NCI-H2081 (cell line): ENCODE data around the gene PLVAP.
"Not testable (repeated sequence)": the region's sequence is repeated elsewhere in the genome, so short reads cannot be mapped to it uniquely, and the experiment has no call there.

ENCODE experiments used
- DNase-seq, 2 experiments: peaks; one replicate each; lab custom pipeline; 2025; lab: John Stamatoyannopoulos, UW

PLVAP gene

DNA sequence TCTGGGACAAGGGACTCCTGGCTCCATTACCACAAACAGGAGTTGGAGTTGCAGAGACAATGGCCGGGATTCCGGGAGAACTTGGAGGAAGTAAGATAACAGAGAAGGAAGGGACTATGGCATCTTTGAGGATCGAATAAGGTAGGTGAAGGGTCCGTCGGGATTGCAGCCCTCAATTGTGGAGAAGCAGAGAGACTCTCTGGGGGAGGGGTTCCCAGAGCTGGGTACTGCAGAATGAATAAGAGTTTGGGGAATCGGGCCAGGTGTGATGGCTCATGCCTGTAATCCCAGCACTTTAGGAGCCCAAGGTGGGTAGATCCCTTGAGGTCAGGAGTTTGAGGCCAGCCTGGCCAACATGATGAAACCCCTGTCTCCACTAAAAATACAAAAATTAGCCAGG, 24.5 kb upstream of the PLVAP start:
- no peak for DNase-seq

DNA sequence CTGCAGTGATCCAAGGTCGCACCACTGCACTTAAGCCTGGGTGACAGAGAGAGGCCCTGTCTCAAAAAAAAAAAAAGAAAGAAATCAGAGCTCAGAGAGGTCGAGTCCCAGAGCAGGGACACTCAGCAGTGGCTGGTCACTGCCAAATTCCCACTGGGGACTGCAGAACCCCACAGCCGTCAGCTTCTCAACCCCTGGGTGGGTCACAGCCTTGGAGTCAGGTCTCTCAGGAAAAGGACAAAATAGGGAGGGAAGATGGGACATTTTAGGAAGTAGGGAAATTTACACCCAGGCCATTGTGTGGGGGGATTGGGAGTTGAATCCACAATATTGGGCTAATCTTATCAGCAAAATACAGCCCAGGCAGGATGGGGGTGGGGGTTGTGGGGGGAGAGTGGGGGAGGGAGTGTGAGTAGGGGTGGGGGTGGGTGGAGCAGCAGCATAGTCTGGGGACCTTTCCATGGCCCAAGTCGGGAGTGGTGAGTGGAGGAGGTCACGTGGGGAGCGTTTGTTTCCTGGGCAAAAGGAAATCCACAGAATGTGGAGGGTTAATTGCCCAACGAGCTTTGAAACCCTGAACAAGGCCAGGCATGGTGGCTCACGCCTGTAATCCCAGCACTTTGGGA, 21.9 kb upstream of the PLVAP start:
- DNase-seq = no peak

DNA sequence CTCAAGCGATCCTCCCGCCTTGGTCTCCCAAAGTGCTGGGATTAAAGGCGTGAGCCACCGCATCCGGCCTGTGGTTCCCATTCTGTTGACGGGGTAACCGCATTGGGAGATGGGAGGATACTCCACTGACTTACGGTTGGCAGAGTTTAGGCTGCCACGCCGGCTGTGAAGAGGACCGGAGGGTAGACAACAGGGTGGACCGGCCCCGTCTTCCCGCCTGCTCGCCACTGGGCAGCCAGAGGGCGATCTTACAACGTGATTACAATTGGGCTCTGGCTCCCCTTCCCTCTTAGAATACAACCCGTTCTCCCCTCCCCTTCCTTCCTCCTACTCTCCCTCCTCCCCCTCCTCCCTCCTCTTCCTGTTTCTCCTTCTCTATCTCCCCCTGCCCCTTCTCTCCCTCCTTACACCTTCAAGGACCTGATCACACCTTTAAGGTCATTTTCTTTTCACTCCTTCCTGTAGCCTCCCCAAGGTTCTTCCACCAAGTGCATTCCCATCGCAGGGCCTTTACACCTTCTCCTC, 17.8 kb upstream of the PLVAP start:
- DNase-seq = peak in 1 of 2 experiments; percentile 3

- no peak for DNase-seq
These were observed 16.8 kb upstream of the PLVAP start, which contains the start of gene CCDC194 for GRCh38 chr19:17393914-17394313. Gene CCDC194 (minus strand): TSS chr19:17394196. CDS start chr19:17394158, 38 bp downstream.

DNA sequence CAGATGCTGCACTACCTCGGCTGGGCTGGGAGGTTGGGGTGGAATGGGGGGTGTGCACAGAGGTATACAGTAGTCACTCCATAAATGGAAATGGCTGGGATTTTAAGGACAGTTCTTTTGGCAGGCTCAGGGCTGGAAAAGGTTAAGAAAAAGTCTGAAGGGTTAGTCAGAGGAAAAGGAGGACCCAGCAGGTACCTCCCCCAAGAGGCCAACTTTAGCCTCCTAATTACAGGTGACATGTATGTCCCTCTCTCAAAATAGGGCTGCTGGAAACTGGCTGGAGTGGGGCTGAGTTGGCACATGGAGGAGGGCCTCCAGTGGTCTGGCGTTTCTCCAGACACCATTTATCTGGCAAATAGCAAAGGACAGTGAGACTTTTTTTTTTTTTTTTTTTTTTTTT, 15.9 kb upstream of the PLVAP start:
- DNase-seq = no peak

- DNase-seq = no peak
These were observed 14.4 kb upstream of the PLVAP start for GRCh38 chr19:17391371-17392151.

GRCh38 chr19:17390665-17391370, 13.7 kb upstream of the PLVAP start:
- peak; percentile 90 to 92 for DNase-seq

- no peak for DNase-seq
These were observed 13.0 kb upstream of the PLVAP start for GRCh38 chr19:17389957-17390664.

DNA sequence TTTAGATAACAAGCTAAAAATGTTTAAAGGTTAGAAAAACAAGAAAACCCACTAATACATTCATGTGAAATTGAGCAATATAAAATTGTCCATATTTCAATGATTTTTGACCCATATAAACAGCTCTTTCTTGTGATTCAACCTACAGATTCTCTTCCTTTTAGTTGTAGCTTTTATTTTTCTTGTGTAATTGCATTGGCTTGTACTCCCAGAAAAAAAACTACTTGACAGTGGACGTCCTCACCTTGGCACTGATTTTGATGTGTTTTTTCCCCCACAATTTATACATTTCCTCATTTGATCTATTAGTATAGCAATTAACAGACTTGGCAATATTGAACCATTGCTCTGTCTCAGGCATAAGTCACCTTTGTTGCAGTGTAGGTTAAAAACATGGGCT, 12.1 kb upstream of the PLVAP start:
- DNase-seq = no peak

GRCh38 chr19:17385878-17386611, 8.9 kb upstream of the PLVAP start:
- DNase-seq = peak; percentile 10 to 22

DNA sequence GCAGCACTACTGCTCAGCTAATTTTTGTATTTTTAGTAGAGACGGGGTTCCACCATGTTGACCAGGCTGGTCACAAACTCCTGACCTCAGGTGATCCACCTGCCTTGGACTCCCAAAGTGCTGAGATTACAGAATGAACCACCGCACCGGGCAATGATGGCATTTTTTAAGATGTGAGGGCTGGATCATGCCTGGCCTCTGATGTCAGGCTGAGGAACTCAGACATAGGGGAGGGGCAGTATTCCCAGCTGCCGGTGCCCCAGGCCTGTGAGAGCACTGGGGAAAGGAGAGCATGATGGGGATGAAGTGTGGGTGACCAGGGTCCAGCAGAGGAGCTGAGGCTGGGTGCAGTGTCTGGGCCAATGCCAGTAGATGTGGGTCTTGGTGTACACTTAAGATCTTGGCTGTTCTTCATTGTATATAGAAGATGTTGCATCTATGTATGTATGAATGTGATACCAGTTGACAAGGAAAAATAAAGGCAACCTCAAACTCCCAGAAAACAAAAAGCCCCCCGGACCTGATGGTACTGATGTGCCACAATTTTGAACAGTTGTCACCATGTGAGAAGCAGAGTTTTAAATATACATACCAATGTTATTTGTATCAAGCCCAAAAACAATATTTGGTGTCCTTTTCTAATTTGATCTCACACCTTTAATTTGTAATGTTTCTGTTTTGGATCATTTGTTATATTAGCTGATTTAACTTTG, 3.4 kb upstream of the PLVAP start:
- no peak for DNase-seq

DNA sequence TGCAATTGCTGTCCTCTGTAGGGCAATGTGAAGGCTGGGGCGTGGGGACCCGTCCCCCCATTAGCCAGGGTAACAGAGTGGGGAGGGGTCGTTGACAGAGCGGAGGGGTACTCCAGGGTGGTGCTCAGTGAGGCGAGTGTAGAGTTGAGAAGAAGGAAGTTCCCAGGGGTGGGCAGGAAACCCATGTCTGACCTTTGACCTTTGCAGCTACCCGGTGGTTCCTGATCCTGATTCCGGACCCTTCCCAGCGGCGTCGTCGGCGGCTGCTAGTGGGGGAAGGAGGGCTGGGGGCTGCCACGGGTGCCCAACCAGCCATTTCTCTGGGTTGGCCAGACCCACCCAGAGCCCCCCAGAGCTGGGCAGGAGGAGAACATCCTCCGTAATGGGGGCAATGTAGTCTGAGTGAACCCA, 2.1 kb upstream of the PLVAP start:
- no peak for DNase-seq

GRCh38 chr19:17378271-17378670, 1.1 kb upstream of the PLVAP start:
- no peak for DNase-seq

GRCh38 chr19:17370026-17370587, 7.0 kb downstream of the PLVAP start:
- no peak for DNase-seq

GRCh38 chr19:17365361-17365760, 11.8 kb downstream of the PLVAP start:
- no peak for DNase-seq

DNA sequence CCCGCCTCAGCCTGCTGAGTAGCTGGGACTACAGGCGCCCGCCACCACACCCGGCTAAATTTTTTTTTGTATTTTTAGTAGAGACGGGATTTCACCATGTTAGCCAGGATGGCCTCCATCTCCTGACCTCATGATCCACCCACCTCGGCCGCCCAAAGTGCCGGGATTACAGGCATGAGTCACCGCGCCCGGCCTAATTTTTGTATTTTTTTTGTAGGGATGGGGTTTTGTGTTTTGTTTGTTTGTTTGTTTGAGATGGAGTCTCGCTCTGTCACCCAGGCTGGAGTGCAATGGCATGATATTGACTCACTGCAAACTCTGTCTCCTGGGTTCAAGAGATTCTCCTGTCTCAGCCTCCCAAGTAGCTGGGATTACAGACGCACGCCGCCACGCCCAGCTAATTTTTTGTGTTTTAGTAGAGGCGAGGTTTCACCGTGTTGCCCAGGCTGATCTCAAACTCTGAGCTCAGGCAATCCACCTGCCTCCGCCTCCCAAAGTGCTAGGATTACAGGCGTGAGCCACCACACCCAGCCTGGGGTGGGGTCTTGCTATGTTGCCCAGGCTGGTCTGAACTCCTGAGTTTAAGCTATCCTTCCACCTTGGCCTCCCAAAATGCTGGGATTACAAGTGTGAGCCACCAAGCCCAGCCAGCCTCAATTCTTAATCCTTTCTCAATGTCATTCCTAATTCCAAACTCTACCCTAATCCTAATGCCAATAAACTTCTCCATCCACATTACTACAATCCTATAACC, 13.1 kb downstream of the PLVAP start:
- not testable (repeated sequence) for DNase-seq

DNA sequence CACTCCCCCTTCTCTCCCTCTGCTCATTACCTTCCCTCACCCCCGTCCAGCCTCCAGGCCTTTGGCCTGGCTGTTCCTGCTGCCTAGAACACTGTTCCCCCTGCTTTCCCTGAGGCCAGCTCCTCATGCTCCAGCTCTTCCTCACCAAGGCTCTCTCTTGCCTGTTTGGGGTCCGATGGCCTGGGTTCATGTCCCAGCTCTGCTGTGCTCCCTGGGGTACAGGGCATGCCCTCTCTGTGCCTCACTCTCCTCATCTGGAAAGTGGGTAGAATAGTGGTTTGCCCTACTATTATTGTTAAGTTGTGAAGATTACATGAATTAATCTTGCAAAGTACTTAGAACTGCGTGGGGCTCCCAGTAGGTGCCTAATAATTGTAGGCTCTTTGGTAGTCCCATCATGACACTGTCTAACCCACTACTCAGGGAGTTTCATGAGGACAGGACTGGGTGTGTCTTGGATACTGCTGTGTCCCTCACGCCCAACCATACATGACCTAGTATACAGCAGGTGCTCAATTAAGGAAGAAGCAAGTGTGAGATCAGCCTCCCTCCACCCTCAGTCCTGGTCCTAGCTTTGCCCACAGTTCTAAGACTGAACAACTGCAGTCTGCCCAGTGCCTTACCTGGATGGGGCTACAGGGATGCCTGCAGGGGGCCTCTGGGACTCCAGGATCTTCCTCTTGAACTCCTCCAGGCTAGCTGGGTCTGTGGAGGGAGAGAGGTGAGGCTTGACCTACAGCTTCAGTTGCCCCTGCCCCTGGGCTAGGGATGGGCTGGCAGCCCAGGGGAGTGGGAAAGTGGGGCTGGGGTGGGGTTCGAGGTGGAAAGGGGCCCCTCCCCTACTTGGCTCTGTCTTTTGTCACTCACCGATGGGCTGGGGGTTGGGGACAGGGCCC, 17.0 kb downstream of the PLVAP start:
- DNase-seq = no peak

GRCh38 chr19:17358395-17358794, 18.7 kb downstream of the PLVAP start:
- no peak for DNase-seq

- DNase-seq = no peak
These were observed 19.4 kb downstream of the PLVAP start for GRCh38 chr19:17357724-17358123.
